CD4-positive, alpha-beta T cell treated with Interleukin-1 beta for 1 hour (primary cell): Measurements from ENCODE around the gene MED15.
"Not testable (repeated sequence)": the region's sequence is repeated elsewhere in the genome, so short reads cannot be mapped to it uniquely, and the experiment has no call there.

Experiments used
- DNase-seq, 2 donors: peaks; one replicate each; pipeline ENCODE4 v3.0.0-alpha.2; 2020 to 2022

The MED15 gene

DNA sequence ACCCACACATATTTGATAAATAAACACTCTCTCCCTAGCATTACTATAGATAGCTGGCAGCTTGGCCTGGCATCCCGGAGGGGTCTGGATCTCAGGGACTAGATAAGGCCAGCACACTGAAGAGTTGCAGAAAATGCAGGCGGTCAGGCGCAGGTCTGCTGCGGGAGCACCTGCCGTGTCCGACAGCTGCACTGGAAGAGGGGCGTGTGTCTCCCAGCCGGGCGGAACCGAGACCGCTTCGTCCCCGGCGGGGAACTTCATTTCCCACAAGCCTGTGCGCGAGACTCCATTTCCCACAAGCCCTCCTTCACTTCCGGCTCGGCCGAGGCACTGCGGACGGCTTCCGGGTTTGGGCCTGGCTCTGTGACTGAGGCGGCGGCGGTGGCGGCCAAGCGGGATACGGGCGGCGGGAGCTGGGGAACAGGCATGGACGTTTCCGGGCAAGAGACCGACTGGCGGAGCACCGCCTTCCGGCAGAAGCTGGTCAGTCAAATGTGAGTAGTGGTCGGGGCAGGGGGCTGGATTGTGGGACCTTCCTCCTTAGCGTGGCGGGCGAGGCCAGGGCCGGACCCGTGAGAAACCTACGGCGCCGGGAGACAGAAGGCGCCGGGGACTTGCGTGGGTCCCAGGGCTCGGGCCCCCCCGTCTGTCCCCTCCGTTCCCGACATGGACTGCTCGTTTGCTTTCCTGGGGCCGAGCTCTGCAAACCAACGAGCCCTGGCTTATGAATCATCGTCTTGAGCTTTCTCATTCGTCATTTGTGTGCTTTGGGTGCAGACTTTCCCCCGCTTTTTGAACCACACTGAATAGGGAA, at the start of gene MED15:
Gene MED15, plus strand, starts transcription at position 358 of the 814 bp plus-strand sequence. Its CDS starts 69 bp downstream, at position 427.
- DNase-seq: peak; percentile 87

- DNase-seq: no peak
These were observed 48.8 kb upstream of the MED15 start for GRCh38 chr22:20458530-20459151.

DNA sequence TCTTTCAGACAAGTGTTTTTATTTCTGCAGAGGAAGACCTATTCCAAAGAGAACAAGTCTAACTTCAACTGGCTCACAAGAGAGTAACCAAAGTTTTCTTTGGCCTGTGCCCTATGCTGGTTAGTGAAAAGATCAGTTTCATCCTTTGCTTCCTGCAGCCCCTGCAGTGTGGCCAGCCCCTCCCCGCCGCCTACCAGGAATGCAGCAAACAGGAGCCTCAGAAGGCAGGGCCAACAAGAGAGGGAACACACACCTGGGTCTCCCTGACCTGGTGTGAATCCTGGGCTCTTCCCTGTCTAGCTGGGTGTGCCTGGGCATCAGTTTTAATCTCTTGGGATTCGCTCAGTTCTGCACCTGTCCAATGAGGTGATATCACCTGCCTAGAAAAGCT, 48.3 kb upstream of the MED15 start:
- DNase-seq: no peak

DNA sequence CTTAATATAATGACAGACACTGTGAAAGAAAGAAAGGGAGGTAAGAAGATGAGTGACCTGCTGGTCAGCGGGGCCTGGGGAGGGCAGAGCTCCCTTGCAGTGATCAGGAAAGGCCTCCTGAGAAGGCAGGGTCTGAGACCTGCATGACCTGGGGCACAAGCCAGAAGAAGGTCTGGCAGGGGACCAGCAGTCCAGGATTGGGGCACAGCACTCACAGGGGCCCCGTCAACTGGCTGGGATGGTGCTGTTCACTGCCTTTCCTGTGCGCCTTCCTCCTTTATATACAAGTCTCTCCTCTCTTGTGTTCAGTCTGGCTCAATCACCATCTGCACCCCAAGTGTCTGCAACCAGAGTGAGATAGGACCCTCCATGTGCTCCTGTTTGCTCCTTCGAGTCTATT, 47.5 kb upstream of the MED15 start:
- DNase-seq: no peak

DNA sequence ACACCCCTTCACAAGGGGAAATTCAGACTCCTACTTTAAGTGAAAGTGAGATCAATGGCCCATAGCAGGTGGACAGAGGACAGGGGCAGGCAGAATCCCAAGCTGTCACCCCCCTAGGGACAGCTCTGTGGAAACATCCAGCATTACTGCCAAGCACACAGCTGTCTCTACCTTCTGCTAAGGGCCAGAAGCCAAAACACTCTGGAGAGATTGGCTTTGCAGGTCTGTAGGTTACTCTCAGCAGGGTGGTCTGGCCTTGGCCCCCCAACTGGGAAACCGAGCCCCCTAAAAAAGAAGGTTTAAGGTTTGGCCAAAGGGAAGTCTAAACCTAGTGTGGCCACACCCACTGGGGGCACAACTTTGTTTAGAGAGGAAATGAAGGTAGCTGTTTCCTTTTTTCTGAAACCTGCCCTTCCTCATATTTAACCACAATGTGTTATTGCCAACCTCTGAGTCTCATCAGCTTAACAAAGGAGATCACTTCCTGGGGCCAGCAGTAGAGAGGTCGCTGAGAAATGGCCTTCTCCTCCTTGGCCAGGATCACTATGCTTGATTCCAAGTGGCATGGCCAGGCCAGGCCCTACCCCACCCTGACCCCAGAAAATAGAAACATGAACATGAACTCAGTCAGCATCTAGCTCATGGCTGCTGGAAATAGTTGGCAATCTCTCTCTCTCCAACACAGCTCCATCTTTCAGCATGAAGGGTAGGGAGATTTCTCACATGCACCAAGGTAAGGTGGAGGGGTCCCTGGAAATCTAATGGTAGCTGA, 43.9 kb upstream of the MED15 start:
- peak; percentile 47 to 62 for DNase-seq

DNA sequence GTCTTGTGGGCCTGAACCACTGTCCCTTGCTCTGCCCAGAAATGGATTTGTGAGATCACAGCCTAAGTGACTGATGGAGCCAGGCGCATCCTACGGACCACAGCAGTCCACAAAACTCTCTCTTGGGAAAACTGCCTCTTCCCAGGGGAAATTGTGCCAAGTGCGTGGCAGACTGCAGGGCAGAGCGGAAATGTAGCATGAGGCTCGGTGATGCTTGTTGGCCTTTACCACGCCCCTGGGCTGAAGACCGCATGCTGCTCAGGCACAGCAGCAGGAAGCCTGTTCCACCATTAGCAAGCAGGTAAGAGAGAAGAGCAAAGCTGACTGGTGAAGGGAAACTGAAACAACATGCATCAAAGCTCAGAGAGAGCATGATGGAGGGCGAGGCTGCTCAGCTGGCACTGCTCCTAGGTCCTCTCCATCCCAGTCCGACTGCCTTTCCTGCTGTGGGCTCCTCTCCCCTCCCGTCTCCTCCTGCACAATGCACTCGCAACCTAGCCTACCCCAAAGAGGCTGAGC, 43.3 kb upstream of the MED15 start:
- peak; percentile 74 to 77 for DNase-seq

- no peak for DNase-seq
These were observed 42.3 kb upstream of the MED15 start for GRCh38 chr22:20464912-20465758.

DNA sequence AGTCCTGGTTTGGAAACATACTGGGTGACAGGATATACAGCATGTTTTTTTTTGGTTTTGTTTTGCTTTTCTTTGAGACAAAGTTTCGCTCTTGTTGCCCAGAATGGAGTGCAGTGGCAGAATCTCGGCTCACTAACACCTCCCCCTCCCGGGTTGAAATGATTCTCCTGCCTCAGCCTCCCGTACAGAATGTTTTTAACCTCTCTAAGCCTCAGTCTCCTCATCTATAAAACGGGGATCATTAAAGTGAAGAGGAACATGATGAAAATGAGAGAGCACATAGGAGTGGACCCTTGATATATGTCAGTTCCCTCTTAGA, 41.7 kb upstream of the MED15 start:
- no peak for DNase-seq

DNA sequence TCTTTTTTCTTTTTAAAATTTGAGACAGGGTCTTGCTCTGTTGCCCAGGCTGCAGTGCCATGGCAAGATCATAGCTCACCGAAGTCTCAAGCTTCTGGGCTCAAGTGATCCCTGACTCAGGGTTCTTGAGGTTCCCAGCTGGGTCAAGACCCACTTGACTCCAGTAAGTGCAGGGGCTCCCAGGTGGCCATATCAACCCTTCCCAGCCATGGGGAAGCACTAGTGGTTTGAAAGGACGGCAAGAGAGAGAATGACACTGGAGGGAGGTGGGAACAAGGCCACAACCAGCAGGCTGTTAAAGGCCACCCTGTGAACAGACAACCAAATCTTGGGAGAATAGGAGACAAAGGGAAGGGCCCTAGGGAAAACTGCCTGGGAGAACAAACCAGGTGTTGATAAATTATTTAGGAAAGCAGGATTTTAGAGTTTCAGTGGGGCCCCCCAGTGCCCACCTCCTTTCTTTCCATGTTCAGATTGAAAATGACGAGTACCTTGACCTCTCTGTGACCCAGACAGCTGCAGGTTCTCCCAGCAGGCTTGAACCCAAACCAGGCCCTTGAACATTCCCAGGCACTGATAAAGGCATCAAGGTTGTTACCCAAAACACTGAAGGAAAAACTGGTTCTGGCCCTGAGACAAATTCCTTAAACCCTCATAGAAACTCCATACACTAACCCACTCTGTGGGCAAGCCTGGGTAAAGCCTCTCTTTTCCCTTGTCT, 40.6 kb upstream of the MED15 start:
- DNase-seq: no peak

DNA sequence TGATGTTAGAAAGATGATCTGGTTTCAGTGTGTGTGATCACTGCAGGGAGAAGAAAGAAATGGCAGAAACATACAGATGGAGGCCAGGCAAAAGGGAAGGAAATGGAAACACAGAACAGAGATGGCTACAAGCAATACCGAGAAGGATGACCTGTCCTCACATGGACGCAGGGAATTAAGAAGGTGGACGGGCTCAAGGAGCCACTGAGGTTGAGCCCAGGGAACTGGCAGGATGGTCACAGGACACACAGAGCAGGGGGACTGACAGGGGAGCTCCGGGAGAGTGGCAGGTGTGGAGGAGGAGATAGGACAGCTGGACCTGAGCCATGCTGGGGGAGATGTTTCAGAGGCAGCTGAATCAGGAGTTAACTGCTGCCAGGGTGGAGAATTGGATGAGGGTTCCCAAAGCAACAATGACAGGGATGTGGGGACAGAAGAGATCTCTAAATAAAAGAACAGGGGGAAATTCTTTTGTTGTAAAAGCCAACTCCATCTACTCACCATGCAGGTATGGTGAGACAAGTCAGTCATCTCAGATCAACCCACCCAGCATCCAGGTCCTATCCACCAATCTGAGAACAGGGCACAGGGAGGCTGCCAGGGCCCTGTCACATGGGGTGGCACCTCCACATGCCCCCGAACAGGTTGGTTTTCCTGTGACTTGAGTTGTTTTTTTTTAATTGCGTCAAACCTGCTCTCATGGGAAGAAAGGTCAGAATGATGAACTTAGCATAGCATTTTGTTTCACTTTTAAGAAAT, 38.1 kb upstream of the MED15 start:
- no peak for DNase-seq

- DNase-seq: not testable (repeated sequence)
These were observed 36.9 kb upstream of the MED15 start for GRCh38 chr22:20470525-20470924.

GRCh38 chr22:20471126-20471833, 36.1 kb upstream of the MED15 start:
- no peak for DNase-seq

DNA sequence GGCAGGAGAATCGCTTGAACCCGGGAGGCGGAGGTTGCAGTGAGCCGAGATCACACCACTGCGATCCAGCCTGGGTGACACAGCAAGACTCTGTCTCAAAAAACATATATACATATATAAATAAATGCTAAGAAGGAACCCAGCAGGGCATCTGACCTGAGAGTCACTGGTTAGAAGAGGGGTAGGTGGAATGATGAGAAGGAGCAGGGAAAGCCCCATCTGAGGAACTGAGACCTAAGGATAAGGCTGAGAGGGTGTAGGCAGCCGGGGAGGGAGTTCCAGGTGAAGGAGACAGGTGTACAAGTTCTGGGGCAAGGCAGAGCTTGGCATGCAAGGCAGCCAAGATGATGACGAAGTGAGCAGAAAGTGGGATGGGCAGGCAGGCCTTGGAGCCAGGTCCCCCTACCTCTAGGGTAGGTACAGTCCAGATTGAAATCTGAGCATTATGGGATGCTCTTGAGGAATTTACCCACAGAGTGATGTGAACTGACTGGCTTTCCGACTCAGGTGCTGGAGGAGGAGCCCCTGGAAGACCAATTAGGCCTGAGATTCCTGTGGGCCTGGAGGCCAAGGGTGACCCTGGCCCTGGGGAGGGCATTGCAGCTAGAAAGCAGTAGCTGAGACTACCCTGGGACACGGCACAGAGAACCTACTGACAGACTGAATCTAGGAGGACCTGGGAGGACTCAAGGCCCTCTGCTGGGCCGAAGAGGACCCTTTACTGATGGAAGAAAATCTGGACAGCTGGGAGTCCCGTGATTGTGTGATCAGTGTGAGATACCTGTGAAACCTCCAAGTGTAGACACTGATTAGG, 34.6 kb upstream of the MED15 start:
- DNase-seq: no peak

DNA sequence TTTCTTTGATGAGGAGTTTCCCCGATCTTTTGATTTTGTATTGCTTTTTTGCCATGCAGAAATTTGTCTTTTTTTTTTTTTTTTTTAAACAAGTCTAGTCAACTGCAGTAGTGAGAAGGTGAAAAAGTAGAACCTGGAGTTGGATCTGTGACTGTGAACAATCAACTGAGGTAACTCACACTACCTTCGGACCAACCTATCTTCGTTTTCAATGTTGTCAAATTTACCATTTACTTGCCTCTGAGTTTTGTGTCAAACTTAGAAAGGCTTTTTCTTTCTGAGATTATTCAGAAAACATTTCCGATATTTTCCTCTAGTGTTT, 32.3 kb upstream of the MED15 start:
- DNase-seq: no peak

- DNase-seq: not testable (repeated sequence)
These were observed 31.8 kb upstream of the MED15 start for GRCh38 chr22:20475569-20475968.

DNA sequence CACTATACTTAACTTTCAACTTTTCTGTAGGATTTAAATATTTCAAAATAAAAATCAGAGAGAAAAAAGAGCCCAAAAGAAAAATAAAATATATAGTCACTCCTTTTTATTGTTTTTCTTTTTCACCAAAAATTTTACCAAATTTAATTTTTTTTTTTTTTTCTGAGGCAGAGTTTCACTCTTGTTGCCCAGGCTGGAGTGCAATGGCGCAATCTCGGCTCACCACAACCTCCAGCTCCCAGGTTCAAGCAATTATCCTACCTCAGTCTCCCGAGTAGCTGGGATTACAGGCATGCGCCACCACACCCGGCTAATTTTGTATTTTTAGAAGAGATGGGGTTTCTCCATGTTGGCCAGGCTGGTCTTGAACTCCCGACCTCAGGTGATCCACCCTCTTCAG, 29.4 kb upstream of the MED15 start:
- DNase-seq: not testable (repeated sequence)

DNA sequence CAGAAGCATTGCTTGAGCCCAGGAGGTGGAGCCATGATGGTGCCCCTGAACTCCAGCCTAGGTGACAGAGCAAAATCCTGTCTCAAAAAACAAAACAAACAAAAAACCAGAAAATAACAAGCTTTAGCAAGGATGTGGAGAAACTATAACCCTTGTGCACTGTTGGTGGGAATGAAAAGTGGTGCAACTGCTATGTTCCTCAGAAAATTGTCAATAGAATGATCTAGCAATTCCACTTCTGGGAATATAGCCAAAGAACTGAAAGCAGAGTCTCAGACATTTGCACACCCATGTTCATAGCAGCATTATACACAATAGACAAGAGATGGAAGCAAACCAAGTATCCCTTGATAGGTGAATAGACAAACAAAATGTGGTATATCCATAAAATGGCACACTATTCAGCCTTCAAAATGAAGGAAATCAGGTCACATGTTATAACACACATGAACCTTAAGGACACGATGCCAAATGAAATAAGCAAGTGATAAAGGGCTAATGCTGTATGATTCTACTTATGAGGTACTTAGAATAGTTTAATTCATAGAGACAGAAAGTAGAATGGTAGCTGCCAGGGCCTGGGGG, 27.7 kb upstream of the MED15 start:
- no peak for DNase-seq

DNA sequence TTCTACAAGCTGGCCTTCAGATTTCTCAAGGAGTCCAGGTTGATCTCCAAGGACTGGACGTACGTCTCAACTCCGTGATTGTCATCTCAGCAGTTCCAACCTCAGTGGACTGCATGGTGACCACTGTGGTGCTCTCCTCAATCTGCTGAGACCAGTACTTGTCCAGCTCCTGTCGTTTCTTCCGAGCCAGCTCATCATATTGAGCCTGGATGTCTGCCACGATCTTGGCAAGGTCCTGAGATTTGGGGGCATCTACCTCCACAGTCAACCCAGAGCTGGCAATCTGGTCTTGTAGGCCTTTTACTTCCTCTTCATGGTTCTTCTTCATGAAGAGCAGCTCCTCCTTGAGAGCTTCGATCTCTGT, 24.3 kb upstream of the MED15 start:
- DNase-seq: not testable (repeated sequence)

GRCh38 chr22:20483771-20484170, 23.6 kb upstream of the MED15 start:
- no peak for DNase-seq
